Fibroblast of skin of abdomen (primary cell): ENCODE measurements around the gene JAZF1.

ENCODE experiments used
- DNase-seq: peaks from one replicate; pipeline ENCODE4 v3.0.0-alpha.2; 2013

The JAZF1 gene

DNA sequence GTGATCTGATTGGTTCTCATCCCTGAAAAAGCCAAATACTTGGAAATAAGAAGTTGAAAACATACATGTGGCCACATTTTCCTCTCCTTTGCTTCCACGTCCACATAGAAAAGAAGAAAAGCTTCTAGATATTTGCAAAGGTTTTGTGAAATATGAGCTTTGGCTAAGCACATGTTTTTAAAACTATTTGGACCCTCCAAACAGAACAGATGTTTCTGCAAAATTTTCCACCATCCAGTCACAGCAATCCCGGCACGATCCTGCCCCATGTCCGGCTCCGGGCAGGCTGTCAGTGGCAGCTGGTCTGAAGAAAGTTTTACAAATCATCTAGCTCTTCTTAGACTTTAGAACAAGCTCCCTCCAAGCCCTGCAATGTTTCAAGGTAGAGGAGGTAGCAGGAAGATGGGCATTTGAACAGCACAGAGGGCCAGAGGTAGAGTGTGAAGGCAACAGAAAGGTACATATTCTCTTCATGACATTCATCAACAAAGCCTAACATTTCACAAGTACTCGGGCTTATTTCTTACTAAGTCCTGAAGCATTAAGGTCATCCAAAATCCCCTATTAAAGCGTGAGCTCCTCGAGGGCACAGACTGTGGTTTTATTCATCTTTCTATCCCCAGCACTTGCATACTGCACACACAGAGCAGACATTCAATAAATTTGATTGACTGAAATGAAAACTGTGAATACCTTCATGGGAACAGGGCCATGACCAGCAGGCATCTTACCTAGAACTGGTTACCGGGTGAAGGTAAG is 110.1 kb downstream of the JAZF1 start:
- DNase-seq = no peak

- DNase-seq = peak; percentile 88
Measured at GRCh38 chr7:28069807-28070206, 110.8 kb downstream of the JAZF1 start.

GRCh38 chr7:28069388-28069787 is 111.2 kb downstream of the JAZF1 start:
- no peak for DNase-seq

GRCh38 chr7:28068811-28069216 is 111.8 kb downstream of the JAZF1 start:
- DNase-seq = peak; percentile 66

GRCh38 chr7:28067171-28067570 is 113.4 kb downstream of the JAZF1 start:
- DNase-seq = no peak

DNA sequence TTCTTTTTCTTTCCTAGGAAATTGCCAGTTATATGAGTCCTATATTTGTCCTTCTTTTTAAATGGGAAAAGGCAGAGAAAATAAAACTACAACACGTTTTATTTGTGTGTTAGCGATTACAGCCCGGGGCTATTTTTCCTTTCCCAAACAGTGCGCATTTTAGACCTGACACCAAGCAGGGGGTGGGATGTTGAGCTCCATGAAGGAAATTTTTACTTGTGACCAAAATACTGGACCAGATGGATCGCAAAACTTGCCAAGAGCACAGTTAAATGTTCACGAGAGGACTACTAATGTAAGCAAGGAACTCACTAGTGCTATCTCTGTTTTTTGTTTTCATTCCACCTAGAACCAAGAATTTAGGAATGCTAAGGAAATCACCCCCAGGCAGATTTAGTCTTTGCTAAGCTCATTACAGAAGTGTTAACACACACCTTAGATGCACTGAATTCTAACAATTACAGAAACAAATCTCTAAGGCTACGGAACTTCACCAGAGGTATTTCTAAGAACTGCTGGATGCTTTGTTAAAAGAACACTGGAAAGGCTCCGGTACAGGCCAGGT is 114.8 kb downstream of the JAZF1 start:
- DNase-seq = no peak

GRCh38 chr7:28065308-28065707 is 115.3 kb downstream of the JAZF1 start:
- no peak for DNase-seq

DNA sequence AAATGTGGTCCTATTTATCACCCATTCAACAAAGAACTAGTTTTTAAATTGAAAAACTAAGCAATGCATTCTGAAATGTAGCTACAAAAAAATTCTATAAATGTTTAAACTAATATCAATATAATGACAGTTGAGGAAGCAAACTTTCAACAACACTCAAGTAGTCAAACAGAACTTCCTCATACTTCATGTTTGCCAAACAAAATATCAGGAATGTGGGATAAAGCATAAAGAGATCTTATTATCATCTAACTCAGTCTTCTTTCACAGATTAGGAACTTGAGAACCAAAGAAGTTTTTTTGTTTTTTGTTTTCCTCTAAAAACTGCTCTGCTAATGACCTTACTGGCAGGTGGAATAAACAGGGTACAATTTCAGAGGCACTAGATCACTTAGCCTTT is 116.2 kb downstream of the JAZF1 start:
- DNase-seq = no peak

GRCh38 chr7:28062197-28062991 is 118.2 kb downstream of the JAZF1 start:
- peak; percentile 70 for DNase-seq

GRCh38 chr7:28061824-28062196 is 118.8 kb downstream of the JAZF1 start:
- DNase-seq = no peak

GRCh38 chr7:28060371-28060950 is 120.1 kb downstream of the JAZF1 start:
- no peak for DNase-seq

- DNase-seq = peak; percentile 76
Measured at GRCh38 chr7:28055161-28055544, 125.4 kb downstream of the JAZF1 start.

- peak; percentile 54 for DNase-seq
Measured at GRCh38 chr7:28054531-28055160, 125.9 kb downstream of the JAZF1 start.

- peak; percentile 83 for DNase-seq
Measured at GRCh38 chr7:28052933-28053332, 127.7 kb downstream of the JAZF1 start.

GRCh38 chr7:28048694-28049093 is 131.9 kb downstream of the JAZF1 start:
- DNase-seq = no peak

DNA sequence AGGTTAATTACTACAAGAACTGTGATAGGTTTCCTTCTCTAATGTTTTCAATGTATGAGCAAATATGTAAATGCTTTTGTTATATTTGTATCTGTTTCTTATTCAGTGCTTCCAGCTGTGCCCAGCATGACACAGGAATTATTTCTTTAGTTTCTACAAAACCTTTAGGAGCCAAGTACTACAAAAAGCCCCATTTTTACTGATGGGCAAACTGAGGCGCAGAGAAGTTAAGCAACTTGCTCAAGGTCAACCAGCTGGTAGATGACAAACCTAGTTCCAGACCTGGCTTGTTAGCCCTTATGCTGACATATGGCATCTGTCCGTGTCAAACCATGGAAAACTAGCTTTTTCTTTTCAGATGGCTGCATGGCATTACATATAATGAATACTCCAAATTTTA is 134.6 kb downstream of the JAZF1 start:
- no peak for DNase-seq

DNA sequence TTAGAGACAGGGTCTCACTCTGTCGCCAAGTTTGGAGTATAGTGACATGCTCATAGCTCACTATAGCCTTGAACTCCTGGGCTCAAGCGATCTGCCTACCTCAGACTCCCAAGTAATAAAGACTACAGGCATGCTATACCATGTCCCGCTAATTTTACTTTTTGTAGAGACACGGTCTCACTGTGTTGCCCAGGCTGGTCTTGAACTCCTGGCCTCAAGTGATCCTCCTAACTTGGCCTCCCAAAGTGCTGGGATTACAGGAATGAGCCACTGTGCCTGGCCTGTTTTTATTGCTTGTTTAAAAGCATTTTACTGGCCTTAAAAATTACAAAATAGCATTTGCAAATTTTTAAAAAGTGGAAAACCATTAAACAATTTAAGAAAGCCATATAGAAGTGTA is 135.0 kb downstream of the JAZF1 start:
- no peak for DNase-seq

GRCh38 chr7:28044825-28045224 is 135.8 kb downstream of the JAZF1 start:
- DNase-seq = no peak

- no peak for DNase-seq
Measured at GRCh38 chr7:28042721-28043120, 137.9 kb downstream of the JAZF1 start.

DNA sequence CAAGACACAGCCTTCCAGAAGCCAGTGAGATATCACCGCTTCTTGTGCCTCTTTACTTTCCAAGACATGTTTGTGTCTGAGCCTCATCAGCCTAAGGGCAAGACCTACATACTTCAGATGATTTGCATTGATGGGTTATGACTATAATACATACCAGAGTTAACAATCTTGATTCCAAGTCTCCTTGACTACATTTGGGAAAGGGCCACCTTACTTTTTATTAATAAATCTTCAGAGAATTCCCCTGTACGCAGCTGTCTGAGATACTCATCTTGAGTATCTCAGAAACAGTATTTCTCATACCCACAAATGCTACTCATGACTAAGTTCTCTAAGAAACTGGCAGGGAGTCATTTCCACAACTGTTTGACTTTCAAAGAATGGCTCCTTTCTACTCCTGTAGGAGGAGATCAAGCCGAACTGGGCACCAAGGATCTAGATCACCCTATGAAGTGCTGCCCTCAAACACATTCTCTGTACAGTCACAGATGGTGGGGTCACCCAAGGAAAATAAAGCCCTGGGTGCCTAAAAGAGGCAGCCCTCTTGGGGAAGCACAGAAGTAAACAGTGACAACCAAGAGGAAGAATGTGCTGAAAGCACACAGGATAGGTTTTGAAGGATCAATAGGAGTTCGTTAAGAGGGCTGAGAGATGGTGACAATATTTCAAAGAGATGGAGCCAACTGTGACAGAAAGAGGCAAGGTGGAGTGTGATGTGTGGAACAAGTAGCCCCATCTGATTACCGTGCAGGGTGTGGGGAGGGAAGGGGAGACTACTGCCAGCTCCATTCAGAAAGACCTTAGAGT is 138.9 kb downstream of the JAZF1 start:
- DNase-seq = peak; percentile 95

DNA sequence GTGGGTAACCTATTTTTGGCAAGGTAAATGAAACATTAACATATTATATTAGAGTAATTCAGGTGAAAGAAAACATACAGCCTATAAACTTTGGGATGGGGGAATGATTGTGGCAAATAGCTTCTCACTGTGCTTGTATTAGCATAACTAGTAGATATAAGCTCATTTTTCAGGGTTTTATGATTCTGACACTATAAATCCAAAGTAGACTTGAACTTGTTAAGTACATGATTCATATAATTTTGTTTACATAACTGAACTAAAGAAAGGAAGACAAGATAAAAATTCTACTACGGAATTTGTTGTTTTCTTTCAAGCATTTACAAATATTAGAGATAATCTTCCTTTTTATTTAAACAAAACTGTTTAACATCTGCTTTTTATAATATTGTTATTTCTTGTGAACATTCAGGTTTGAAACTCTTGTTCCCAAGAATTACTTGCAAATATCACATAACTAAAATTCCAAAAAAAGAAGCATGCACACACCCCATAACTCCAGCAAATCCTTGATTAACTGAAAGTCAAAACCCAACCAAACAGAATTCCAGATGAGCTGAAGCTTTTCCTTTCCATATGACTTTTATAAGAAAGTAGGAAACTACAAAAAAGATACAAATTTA is 142.3 kb downstream of the JAZF1 start:
- DNase-seq = no peak
